SKM-1 treated with dmso at 0.1 percent for 144 hours (cell line): ENCODE data around the gene NREP.
"Not testable (repeated sequence)": the region's sequence is repeated elsewhere in the genome, so short reads cannot be mapped to it uniquely, and the experiment has no call there.

Source experiments
- DNase-seq: peaks from one replicate; lab custom pipeline; 2025; ENCODE audit not compliant: unreplicated experiment; lab: John Stamatoyannopoulos, UW

The NREP gene

DNA sequence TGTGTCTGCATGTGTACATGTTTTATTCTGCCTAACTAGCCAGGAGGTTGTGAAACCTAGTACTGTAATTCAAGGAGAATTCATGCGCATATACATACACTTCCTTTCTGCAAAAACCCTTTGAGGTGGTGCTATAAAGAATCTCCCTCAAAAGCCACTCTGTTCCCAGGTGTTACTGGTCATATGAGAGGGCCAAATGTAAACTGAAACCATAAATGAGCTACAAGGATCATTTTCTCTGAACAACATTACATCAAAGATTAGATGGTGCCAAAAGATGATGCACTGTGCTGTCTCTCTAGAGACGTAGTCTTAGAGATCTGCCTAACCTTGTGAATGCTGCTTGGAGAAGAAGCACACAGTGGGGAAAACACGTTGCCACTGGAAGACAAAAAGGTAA lies 15.7 kb downstream of the NREP start:
- DNase-seq, result no peak

DNA sequence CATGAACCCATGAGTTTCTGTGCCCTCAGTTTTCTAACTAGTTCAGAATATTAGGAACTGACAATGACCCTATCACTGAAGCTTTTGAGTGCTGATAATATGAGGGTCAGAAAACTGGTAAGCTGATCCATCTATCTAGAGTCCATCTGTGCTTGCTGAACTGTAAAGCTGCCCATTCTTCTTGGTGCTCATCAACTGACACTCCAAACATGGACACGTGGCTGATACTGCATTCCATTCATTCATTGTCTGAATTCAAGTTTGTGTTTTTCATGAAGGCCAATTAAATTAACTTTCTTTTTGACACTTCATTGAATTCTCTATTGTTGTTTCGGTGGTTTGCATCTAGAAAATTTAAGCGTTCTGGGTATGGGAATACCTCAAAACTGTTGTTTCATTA lies 17.6 kb downstream of the NREP start:
- no peak for DNase-seq

DNA sequence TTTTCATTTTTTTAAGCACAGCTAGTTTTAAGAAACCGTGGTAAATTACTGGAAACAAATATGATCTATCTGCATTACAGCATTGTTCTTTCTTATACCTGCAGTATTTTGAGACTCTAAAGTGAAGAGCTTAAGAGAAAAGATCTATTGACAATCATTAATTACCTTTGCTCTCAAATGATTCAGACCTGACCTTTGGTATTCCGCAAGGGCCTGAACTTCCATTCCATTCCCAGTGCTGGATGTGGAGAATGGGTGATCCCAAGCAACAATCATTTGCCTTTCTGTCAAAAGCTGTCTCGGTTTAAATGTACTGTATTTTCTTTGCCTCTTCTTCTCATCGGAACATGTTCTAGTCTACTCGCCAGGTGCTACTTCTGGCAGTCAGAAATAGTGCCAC lies 18.9 kb downstream of the NREP start:
- no peak for DNase-seq

DNA sequence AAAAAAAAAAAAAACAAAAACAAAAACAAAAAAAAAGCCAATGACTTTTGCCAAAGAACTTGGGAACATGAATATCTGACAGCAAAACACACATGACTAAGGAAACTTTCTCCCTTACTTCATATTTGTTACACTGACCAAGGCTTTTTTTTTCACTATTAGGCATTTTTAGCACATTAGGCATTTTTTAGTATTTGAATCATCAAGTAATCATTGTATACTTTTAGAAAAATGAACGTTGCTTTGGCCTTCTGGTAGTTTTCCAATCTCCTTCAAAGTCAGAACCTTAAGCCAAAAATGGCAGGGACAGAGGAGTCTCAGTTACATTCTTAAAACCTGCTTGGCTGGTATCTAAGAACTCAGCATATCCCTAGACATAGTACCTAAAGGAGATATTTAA lies 19.3 kb downstream of the NREP start:
- DNase-seq, result no peak

DNA sequence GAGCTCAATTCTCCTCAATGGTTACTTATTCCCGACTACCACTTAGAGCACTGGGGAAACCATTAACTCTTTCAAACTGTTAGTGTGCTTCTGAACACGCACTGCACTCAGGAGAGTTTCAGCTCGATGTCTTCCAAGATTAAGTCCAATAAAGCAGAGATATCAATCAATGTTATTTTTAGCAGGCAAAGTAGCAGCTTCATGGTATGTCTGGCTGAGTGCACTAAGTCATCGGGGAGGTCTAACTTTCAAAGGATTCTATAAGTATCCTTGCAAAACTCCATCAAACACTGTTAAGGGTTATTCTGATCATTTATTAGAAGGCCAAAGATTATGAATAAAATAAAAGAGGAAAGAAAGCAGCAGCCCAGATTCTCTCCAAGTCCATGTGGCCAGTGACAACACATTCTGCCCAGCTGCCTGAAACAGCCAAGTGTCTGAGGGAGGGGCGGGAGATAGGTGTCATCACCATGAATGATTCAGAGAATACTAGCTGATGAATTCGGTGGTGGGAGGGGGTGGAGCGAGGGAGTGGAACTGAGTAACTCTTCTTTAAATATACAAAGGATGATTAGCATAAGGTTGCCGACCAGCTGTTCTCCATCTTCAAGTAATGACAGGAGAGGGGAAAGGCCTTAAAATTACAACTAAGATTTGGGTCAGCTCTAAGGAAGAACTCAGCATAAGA lies 21.3 kb downstream of the NREP start:
- no peak for DNase-seq

DNA sequence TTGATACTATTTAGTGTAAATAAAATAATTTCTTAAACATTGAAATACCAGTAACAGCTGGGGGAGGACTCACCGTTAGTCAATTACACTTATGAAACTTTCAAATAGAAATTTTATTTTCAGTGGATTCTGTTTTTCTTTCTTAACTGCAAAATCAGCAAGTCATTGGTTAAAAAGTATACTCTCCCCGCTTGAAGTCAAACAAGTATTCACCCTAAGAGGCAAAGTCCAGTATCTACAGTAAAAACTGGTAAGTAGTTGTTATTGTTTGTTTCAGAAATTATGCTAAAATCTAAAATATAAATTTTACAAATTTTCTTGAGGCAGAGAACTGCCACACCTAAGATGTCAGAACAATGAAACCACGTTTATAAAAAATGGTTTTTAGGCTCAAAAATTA lies 22.4 kb downstream of the NREP start:
- no peak for DNase-seq

DNA sequence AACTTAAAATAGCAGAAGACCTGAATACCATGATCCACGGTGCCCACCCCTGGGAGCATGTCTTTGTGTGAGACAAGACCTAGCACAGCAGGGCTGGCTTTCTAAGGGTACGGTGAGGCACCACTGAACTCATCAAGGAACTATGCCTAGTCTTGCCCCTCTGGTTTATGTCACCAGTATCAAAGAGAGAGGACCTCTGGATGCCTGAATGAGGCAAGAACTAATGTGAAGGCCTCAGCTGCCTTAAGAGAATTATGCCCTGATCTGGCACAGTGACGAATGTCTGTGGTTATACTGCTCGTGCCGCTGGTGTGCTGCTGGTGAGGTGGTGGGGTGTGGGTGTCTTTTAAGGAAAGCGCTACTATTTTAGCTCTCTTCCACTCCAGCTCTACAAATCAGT lies 23.0 kb downstream of the NREP start:
- no peak for DNase-seq

DNA sequence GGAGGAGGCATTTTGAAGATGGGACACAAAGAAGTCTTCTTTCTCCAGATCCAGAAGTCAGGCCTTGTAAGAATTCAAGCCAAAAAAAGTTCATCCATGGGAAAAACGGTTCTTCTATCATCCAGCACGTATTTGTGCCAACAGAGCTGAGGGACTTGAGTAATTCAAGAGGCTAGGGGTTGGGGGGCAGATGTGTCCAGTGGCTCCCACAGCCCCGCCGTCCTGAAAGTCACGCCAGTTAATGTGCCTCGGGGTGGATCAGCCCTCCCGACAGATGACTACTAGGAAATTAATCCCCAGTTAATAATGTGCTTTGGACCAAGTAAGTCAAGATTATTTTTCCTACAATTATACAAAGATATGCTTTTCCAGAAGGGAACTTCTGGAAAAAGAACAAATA lies 23.4 kb downstream of the NREP start:
- DNase-seq, result no peak

DNA sequence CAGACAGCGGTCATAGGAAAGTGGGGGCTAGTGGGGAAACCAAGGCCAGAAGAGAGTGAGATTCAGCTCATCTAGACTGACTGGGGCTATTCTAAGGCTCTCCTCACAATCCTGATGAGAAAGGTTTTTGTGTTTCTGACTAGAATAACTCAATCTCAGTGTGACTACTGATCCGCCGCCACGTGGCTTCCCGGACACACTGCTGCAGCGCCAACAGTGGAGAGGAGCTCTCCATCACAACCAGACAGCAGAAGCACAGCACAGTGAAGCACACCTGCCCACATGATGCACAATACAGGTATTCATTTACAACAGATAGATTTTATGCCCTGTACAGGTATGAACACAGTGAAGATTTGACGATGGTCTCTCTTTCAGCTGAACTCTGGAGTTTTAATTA lies 25.4 kb downstream of the NREP start:
- DNase-seq, result no peak

DNA sequence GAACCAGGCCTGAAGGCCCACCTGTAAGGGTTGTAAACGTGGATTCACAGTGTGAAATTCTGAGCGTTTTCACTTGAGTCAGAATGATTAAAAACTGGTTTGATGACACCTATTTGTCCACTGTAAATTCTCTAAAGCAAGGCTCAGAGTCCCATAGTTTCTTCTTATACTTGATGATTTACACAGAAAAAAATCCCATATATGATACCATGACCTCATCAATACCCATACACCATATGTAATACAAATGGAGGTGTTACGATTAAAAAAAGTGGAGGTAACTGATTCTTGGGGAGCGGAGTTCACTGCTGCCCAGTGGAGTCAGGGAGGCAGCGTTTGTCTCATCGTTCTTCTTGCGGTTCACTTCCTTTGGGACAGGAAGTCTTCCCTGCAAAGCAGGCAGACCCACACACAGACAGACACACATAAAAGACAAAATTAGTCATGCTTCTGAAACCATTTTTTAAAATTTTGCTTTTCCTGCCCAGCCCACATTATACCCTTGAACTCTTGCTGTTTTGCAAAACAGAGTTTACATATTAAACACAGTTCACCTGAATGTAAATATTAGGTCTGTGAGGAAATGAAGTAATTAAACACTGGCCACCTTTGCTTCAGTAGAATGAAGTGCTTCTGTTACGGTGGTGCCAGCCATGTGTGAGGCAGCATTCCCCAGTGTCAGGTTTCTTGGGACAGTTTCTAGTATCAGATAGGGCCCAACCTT lies 26.2 kb downstream of the NREP start:
- no peak for DNase-seq

DNA sequence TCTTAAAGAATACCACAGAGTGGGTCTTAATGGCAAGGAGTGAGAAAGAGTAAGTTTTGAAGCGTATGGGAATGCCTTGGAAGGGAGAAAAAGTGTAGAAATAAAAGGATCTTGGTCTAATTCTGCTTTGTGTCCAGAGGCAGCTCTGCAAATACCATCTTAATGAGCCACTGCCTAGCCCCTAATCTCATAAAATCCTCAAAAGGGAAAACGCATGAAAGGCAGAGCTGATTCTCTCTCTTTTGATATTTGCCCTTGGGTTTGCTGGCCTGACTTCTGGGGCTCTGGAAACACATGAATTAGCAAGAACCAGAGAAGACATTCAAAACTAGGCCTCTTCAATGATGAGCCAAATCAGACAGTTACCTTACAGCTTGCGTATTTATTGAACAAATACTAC lies 28.1 kb downstream of the NREP start:
- no peak for DNase-seq

DNA sequence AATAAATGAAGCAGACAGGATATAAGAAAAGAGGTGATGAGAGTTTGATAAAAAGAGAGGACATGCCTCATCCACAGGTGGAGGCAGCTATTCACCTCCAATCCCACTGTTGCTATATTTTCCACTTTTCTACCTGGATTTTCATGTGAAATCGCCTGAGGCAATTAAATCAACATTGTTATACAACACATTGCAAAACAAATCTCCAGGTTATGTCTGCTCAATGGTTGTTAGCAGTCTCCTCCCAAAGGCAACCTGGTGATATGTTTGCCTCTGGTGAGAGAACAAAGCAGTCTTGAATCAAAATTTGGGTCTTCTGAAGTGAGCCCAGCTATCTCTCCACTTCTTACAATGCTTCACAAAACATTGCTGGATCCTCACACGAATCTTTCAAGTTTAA lies 30.0 kb downstream of the NREP start:
- no peak for DNase-seq

DNA sequence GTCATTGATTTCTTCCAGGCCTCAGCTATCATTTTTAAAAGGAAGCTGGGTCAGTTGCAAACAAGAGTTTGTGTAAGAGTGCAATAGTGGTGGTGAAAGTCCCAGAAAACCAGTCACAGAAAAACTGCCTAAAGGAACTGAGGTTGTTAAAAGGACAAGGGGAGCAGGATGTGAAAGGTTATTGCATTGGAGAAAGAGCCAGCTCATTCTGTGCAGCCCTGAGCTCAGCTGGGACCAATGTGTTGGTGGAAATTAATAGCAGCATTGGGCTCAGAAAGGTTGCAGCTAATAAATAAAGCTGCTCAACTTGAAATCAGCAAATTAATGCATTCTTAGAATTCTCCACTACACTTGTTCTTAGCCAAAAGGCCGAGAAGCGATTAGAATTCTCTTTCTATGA lies 34.9 kb downstream of the NREP start:
- no peak for DNase-seq

DNA sequence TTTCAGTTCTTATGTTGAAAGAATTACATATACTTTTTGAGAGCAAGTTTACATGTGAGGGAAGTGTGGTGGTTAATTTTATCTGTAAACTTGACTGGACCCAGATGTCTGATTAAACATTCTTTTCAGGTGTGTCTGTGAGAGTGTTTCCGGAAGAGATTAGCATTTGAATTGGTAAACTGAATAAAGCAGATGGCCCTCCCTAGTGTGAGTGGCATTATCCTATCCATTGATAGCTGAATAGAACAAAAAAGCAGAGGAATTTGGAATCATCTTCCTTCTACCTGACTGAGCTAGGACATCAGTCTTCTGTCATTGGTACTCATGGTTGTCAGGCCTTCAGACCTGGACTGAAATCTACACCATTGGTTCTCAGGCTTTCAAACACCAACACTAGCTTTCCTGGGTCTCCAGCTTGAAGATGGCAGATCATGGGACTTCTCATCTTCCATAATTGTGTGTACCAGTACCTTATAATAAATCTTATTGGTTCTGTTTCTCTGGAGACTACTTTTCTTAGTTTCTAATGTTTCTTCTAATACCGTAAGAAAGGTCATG lies 36.6 kb downstream of the NREP start:
- no peak for DNase-seq

DNA sequence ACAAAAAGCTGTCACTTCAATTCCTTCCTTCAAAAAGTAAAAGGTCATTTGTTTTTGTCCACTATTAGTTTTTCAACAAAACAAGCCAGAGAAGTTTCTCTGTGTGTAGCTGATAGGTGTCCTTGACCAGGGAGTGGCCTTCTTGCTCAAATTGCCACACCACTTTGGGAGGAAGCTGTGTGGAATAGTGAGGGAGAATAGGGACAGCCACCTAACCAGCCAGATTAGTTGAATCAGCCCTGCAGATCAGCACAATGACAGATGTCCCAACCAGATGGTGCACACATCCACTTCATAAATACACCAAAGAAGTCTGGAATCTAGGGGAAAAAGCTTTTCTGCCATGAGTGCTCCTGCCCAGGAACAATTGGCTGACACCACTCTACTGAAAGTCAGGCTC lies 37.2 kb downstream of the NREP start:
- no peak for DNase-seq

DNA sequence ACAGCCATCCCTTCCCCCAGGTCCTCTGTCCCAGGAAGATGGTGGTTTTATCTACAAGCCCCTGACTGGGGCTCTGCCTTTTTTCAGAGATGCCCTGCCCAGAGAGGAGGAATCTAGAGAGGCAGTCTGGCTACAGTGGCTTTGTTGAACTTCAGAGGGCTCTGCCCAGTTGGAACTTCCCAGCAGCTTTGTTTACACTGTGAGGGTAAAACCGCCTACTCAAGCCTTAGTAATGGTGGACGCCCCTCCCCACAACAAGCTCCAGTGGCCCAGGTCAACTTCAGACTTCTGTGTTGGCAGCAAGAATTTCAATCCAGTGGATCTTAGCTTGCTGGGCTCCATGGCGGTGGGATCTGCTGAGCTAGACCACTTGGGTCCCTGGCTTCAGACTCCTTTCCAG lies 40.2 kb downstream of the NREP start:
- DNase-seq, result not testable (repeated sequence)

DNA sequence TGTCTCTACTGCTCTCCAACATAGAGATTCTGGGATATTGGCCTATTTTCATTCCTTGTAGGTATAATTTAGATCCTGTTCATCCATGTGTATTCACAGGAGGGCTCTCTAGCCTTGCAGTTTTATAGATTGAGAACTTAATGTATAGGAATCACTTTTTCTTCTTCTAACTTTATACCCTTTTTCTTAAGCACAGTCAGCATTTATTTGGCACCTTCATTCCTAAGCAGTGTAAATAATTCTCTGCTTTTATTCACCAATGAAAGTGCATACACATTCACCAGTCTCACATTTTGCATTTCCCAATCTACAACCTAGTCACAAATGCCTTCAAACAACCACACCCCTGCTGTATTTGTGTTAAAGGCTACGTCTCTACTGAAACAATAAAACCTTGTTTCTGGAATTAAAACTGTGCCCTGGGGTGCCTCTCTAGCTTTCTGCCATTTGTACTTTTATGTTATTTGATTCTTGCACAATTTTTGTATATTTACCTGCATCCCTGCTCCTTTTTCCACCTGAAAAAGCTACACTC lies 49.3 kb downstream of the NREP start:
- no peak for DNase-seq

DNA sequence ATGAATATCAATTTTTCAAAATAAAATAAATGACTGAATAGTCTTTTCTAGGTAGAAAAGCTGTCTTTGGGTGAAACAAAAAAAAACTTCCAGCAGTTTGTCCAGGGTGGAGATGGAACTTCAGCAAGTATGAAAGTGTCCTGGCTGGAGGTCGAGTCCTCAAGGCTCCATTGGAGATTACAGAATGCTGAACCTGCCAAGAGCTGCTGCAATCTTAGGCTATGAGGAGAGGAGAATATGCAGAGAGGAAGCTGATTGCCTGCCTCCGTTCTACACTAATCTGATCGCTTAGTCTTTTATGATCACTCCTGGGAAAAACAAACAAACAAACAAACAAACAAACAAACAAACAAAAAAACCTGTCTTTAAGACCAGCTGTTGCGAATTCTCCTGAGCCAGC lies 50.6 kb downstream of the NREP start:
- no peak for DNase-seq

DNA sequence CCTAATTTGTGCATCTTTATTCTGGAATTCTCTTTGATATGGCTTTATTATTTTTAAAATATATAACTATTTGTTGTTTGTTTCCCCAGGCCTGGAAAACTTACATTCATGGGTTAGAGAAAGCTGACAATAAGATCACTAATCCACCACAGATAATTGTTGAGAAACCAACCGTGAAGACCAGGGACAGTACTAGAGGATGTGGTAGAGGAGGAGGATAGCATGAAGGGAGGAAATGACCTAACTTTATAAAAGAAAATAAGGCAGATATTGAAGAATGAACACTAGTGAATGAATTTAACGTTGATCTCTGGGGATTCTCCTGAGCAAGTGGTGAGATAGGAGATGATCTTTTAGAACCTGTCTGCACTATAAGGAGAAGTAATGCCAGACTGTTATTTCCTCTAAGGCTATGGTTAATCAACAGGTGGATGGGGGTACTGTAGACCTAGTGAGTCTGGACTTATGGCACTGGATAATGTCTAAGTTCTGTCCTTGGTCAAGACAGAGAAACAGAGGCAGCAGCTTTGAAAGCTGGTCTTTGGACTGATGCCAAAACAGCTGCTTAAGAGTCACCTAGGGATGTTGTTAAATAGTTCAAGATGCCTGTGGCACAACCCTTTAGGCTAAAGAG lies 52.4 kb downstream of the NREP start:
- DNase-seq, result no peak

DNA sequence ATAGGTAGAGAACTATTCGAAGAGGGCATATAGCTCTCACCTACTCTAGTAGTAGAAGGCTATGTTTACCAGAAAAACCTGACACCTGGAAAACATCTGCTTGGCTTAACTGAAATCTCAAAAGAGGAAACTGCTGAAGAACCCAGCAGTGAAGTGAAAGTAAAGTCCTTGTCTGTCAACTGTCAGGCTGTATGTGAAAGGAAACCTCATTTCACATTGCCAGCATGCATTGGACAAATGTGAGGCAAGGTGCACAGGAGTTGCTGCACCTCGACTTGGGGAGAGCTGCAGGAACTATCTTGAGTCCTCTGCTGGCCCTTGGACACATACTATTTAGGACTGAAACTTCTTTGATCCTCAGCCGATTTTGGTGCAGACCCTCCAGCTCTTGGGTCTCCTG lies 53.3 kb downstream of the NREP start:
- DNase-seq, result no peak

DNA sequence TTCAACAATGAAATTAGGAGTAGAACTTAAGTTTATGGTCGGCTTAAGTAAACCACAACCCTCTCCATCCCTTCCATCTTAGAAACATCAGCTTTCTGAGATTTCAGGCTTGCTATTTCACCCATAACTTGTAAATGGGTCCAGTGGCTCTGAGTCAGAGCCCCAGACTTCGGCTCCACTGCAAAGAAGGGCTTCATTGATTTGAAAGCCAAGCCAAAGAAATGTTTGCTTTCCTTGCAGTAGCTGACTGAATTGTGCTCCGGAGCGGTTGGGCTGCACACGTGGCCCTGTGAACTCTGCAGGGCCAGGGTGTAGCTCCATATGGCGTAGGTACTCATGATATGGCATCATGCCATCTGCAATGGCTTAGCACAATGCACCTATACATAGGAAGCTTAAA lies 57.0 kb downstream of the NREP start:
- no peak for DNase-seq

DNA sequence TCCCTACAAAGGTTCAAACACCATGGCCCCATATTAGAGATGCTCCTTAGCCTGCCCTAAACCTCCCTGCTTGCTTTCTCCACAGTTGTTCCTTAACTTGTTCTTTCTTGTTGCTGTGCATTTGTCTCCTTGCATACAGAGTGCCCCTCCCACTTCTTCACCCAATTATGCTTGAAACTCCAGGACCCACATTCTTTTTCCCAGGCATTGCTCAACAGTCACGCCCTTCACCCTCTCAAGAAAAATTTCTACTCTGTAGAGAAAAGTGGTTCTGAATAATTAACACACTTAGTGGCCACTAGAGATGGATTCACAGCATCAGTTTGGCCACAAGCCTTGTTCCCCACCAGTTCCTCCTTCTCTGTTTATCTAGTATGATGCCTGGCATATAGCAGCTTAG lies 57.7 kb downstream of the NREP start:
- DNase-seq, result no peak
